ENCODE results near the gene UBE2J2. TPM values are rescaled to one million over a fixed set of nuclear protein-coding genes. Genes with fewer than 3 reads are reported as not detected.

The UBE2J2 gene
- total and polyA plus RNA-seq, 2 of the 13 experiments (the other 11 are each of a cell fraction or from before 2014, with no cell fraction given), result 25.4 to 29.4 TPM

- TF ChIP-seq ZBTB46 (CRISPR knock-in tag; IDR thresholded peaks at IDR 0.05; ENCODE audit: borderline replicate concordance) (no peak), ZNF136 (CRISPR knock-in tag; IDR thresholded peaks at IDR 0.05; ENCODE audit: low read depth) (no peak), NFE2L1 (CRISPR knock-in tag; IDR thresholded peaks at IDR 0.05; ENCODE audit: borderline replicate concordance) (no peak), FOXJ3 (CRISPR knock-in tag; IDR thresholded peaks at IDR 0.05; ENCODE audit: borderline replicate concordance) (no peak), ZFAT (CRISPR knock-in tag; conservative IDR thresholded peaks at IDR 0.05) (no peak), ZFX (CRISPR knock-in tag; IDR thresholded peaks at IDR 0.05; ENCODE audit: low read depth) (no peak), DPF2 (CRISPR knock-in tag; IDR thresholded peaks at IDR 0.05; ENCODE audit: borderline replicate concordance, low read depth) (0 out of 2 replicates have a peak, but pooled peaks have one; percentile 16), ZNF713 (CRISPR knock-in tag; IDR thresholded peaks at IDR 0.05) (no peak), LRRFIP1 (CRISPR knock-in tag; conservative IDR thresholded peaks at IDR 0.05) (no peak), TFDP2 (CRISPR knock-in tag; IDR thresholded peaks at IDR 0.05) (0 out of 2 replicates have a peak, but pooled peaks have one; percentile 6), NFYC (CRISPR knock-in tag; IDR thresholded peaks at IDR 0.05) (no peak), CREB1 (IDR thresholded peaks at IDR 0.05) (no peak), CREB1 (CRISPR knock-in tag; IDR thresholded peaks at IDR 0.05) (no peak; the same call in 1 of the 2 replicates), FUBP1 (CRISPR knock-in tag; IDR thresholded peaks at IDR 0.05; ENCODE audit: borderline replicate concordance) (0 out of 2 replicates have a peak, but pooled peaks have one; percentile 18), ZNF337 (CRISPR knock-in tag; IDR thresholded peaks at IDR 0.05; ENCODE audit: borderline replicate concordance, low read depth) (peak; percentile 74; the same call in 1 of the 2 replicates), ZNF589 (CRISPR knock-in tag; conservative IDR thresholded peaks at IDR 0.05) (0 out of 2 replicates have a peak, but pooled peaks have one; percentile 9), REXO4 (CRISPR knock-in tag; IDR thresholded peaks at IDR 0.05; ENCODE audit: borderline replicate concordance) (no peak), ZBTB20 (CRISPR knock-in tag; IDR thresholded peaks at IDR 0.05; ENCODE audit: borderline replicate concordance, low read depth) (no peak)
These were observed 34.9 kb downstream of the UBE2J2 start (continued) for GRCh38 chr1:1238702-1239178.

Measured in HepG2 (cell line).